Measurements from ENCODE around the gene TNRC6A.
"Not testable (repeated sequence)": the region's sequence is repeated elsewhere in the genome, so short reads cannot be mapped to it uniquely, and the experiment has no call there.

TNRC6A gene

DNA sequence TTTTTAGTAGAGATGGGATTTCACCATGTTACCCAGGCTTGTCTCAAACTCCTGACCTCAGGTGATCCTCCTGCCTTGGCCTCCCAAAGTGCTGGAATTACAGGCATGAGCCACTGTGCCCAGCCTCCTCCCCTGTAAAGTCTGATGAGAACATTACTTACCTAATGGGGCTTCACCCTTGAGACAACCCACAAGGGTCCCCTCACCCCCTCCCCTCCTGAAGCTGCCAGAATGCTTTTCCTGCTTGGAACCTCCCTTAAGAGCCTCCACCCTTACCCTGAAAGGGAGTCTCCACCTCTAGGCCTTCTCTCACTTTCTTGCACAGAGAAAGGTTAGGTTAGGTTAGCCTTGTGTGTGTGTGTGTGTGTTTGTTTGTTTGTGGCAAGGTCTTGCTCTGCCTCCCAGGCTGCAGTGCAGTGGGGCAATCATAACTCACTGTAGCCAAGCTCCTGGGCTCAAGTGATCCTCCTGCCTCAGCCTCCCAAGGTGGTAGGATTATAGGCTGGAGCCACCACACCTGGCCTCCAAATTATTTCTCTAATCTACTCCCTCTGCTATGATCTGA, 125.2 kb downstream of the TNRC6A start:
- Histone ChIP-seq H3K9me3 (ENCODE audit: insufficient read depth, low read length) (no peaks in the 10 kb centered on the region), H2AFZ (ENCODE audit: low read depth, low read length, severe bottlenecking) (no peak overlapping the region), H3K27ac (ENCODE audit: low read depth, low read length) (no peak overlapping the region), H3F3A (ENCODE audit: insufficient read depth) (no peaks in the 10 kb centered on the region), H3K79me2 (ENCODE audit: insufficient read depth, low read length) (no peaks in the 10 kb centered on the region), H3K4me2 (ENCODE audit: low read depth, low read length, poor library complexity, severe bottlenecking) (no peak overlapping the region), H3K27me3 (ENCODE audit: low read length) (no peaks in the 10 kb centered on the region), H3K4me3 (ENCODE audit: insufficient read depth, low read length, poor library complexity, severe bottlenecking) (no peak overlapping the region), H3K36me3 (ENCODE audit: low read length) (no peaks in the 10 kb centered on the region), H3K9ac (ENCODE audit: low read length) (no peak overlapping the region), H3K9me2 (replicated peaks; ENCODE audit: insufficient read depth, low read length) (no peaks in the 10 kb centered on the region), H4K20me1 (ENCODE audit: low read depth, low read length) (no peaks in the 10 kb centered on the region)
- no peak for TF ChIP-seq EZH2phosphoT487 (conservative IDR thresholded peaks at IDR 0.05; ENCODE audit: low read length)
- TF ChIP-seq CTCF (IDR thresholded peaks at IDR 0.05; ENCODE audit: insufficient read depth, low read length, poor library complexity, severe bottlenecking) = no peak

DNA sequence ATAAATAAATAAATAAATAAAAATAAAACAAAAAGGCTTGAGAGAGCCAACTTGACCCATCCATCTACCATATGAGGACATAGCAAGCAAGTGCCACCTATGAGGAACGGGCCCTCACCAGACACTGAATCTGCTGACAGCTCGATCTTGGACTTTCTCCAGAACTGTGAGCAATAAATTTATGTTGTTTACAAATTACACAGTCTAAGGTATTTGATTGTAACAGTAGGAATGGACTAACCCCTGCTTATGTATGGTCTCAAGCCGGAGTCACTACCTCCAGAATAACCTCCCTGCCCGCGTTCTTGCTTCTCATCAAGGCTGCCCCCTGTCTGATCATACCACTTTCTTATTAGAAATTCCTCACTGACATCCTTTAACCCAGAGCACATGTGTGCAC, 126.2 kb downstream of the TNRC6A start:
- H3F3A ChIP-seq (ENCODE audit: insufficient read depth) = no peaks in the 10 kb centered on the region
- no peak overlapping the region for H3K9ac ChIP-seq (ENCODE audit: low read length)
- no peak overlapping the region for H3K4me3 ChIP-seq (ENCODE audit: insufficient read depth, low read length, poor library complexity, severe bottlenecking)
- no peak overlapping the region for H2AFZ ChIP-seq (ENCODE audit: low read depth, low read length, severe bottlenecking)
- H3K9me2 ChIP-seq (replicated peaks; ENCODE audit: insufficient read depth, low read length) = no peaks in the 10 kb centered on the region
- no peaks in the 10 kb centered on the region for H3K36me3 ChIP-seq (ENCODE audit: low read length)
- no peaks in the 10 kb centered on the region for H3K79me2 ChIP-seq (ENCODE audit: insufficient read depth, low read length)
- no peak overlapping the region for H3K27ac ChIP-seq (ENCODE audit: low read depth, low read length)
- no peaks in the 10 kb centered on the region for H3K27me3 ChIP-seq (ENCODE audit: low read length)
- H3K9me3 ChIP-seq (ENCODE audit: insufficient read depth, low read length) = no peaks in the 10 kb centered on the region
- TF ChIP-seq EZH2phosphoT487 (conservative IDR thresholded peaks at IDR 0.05; ENCODE audit: low read length) (no peak), CTCF (IDR thresholded peaks at IDR 0.05; ENCODE audit: insufficient read depth, low read length, poor library complexity, severe bottlenecking) (no peak)
- H4K20me1 ChIP-seq (ENCODE audit: low read depth, low read length) = no peaks in the 10 kb centered on the region
- no peak overlapping the region for H3K4me2 ChIP-seq (ENCODE audit: low read depth, low read length, poor library complexity, severe bottlenecking)

DNA sequence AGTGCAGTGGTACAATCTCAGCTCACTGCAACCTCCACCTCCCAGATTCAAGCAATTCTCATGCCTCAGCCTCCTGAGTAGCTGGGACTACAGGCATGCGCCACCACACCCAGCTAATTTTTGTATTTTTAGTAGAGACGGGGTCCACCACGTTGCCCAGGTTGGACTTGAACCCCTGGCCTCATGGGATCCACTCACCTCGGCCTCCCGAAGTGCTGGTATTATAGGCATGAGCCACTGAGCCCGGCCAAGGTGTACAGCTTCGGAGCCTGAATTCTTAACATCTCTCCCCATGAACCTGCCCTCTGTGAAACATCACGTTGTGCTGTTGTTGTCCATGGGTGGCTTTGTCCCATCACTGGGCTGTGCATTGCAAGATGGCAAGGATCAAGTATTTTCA, 127.4 kb downstream of the TNRC6A start:
- H3K27me3 ChIP-seq (ENCODE audit: low read length); H2AFZ ChIP-seq (ENCODE audit: low read depth, low read length, severe bottlenecking); H3K9me2 ChIP-seq (replicated peaks; ENCODE audit: insufficient read depth, low read length); H3K4me2 ChIP-seq (ENCODE audit: low read depth, low read length, poor library complexity, severe bottlenecking); H3K36me3 ChIP-seq (ENCODE audit: low read length); H3K27ac ChIP-seq (ENCODE audit: low read depth, low read length); H4K20me1 ChIP-seq (ENCODE audit: low read depth, low read length); H3K9ac ChIP-seq (ENCODE audit: low read length); H3F3A ChIP-seq (ENCODE audit: insufficient read depth); H3K79me2 ChIP-seq (ENCODE audit: insufficient read depth, low read length); H3K9me3 ChIP-seq (ENCODE audit: insufficient read depth, low read length); H3K4me3 ChIP-seq (ENCODE audit: insufficient read depth, low read length, poor library complexity, severe bottlenecking): not testable (repeated sequence)

DNA sequence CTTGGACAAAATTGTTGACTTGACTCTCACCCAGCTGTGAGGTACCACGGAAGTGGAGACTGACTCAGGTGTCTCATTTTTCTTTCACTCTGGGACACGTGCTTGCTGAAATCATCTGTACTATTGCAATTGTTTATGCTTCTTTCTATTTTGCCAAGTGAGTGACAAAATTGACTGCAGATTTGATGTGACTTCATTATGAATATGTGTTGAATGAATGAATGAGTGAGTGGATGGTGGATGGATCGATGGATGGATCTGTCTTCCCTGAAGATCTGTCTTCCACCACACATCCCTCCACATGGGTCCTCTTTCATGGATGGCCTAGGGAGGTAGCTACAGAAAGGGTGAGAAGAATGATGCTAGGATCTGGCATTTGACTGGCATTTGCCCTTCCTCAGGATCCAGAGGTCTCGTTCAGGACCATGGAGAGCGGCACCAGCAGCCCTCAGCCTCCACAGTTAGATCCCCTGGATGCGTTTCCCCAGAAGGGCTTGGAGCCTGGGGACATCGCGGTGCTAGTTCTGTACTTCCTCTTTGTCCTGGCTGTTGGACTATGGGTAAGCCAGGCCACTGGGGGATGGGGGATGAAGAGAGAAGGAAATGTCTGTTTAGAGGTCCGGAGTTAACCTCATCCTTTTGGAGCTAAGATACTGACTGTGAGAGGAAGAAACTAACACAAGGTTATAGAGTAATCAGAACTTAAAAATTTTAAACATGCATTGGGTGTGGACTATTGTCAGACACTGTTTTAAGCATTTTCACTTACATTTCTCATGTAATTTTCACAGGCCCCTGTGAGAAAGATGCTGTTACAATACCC, 129.0 kb downstream of the TNRC6A start:
- H3K4me2 ChIP-seq (ENCODE audit: low read depth, low read length, poor library complexity, severe bottlenecking) = no peak overlapping the region
- no peak overlapping the region for H3K4me3 ChIP-seq (ENCODE audit: insufficient read depth, low read length, poor library complexity, severe bottlenecking)
- H4K20me1 ChIP-seq (ENCODE audit: low read depth, low read length) = no peaks in the 10 kb centered on the region
- no peak overlapping the region for H2AFZ ChIP-seq (ENCODE audit: low read depth, low read length, severe bottlenecking)
- no peak overlapping the region for H3K9ac ChIP-seq (ENCODE audit: low read length)
- H3F3A ChIP-seq (ENCODE audit: insufficient read depth) = no peaks in the 10 kb centered on the region
- no peaks in the 10 kb centered on the region for H3K36me3 ChIP-seq (ENCODE audit: low read length)
- no peaks in the 10 kb centered on the region for H3K79me2 ChIP-seq (ENCODE audit: insufficient read depth, low read length)
- TF ChIP-seq CTCF (IDR thresholded peaks at IDR 0.05; ENCODE audit: insufficient read depth, low read length, poor library complexity, severe bottlenecking) (no peak), EZH2phosphoT487 (conservative IDR thresholded peaks at IDR 0.05; ENCODE audit: low read length) (no peak)
- H3K9me3 ChIP-seq (ENCODE audit: insufficient read depth, low read length) = no peaks in the 10 kb centered on the region
- H3K27me3 ChIP-seq (ENCODE audit: low read length) = no peaks in the 10 kb centered on the region
- no peak overlapping the region for H3K27ac ChIP-seq (ENCODE audit: low read depth, low read length)
- no peaks in the 10 kb centered on the region for H3K9me2 ChIP-seq (replicated peaks; ENCODE audit: insufficient read depth, low read length)

Measured in SU-DHL-6 (cell line).